HG03025 (cell line): ENCODE results near the gene CFHR2.
A peak's percentile ranks its signal among the peaks of the same experiment; 100 is the strongest.
"Not testable (repeated sequence)": the region's sequence is repeated elsewhere in the genome, so short reads cannot be mapped to it uniquely, and the experiment has no call there.

Experiments
- ATAC-seq: cut with Tn5 transposase; IDR thresholded peaks from one replicate; pipeline ENCODE4 v1.9.1; 2021; ENCODE audit warnings: mild to moderate bottlenecking, moderate library complexity; ENCODE audit not compliant: unreplicated experiment, low FRiP score

Gene CFHR2

DNA sequence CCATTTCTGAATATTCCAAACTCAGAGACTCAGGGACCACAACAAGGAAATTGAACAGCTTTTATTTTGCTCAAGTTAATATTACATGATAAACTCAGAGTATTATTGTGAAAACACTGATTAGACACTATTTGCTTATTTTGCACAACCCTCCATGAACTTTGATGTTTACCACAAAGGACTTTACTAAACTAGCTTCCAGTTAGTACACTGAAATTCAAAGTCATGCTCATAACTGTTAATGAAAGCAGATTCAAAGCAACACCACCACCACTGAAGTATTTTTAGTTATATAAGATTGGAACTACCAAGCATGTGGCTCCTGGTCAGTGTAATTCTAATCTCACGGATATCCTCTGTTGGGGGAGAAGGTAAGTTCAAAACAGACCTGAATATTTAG, at the start of gene CFHR2:
TSS of gene CFHR2 (plus strand) at position 171 of the 400 bp plus-strand sequence. CDS start at position 314, 143 bp downstream.
- ATAC-seq: not testable (repeated sequence)

DNA sequence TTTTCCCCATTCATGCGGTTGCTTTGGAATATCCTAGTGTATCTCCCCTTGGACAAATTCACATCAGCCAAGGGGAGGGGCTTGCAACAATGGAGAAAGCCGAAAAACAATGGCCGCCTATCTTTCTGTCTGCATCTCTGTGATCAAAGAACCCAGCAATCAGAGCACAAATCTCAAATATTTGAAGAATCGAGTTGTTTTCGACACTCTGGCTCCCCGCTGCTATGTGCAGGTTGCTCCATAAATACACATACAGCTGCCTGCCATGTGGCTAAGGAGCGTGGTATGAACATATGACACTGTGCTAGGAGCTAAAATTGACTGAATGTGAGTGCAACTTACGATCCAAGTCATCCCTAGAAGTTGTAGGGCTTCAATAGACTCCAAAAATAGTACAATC, 47.2 kb upstream of the CFHR2 start:
- no peak for ATAC-seq

DNA sequence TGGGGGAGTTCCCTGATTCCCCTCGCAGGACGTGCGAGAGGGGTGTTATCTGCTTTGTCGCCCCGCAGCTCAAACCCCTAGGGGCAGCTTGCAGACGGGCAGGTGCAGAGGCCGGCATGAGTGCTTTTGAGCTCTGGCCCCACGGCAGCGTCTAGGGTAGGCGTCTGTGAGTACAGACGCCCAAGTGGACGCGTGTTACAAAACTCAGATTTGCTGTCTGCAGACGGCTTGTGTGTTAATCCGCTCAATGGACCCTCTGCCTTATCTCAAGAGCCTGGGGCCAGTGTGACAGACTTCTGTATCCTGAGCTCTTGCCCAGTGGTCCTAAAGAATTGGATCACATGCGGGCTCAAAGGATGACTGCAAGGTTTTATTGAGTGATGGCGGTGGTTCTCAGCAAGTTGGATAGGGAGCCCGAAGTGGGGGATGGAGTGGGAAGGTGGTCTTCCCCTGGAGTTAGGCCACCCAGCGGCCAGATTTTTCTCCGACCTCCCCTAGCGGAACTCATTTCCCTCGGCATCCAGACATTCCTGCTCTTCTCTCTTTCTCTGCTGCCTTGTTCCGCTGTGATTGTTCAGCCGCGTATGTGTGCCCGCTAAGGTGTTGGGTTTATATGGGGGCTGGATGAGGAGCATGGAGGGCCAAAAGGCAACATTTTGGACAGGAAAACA, 46.2 kb upstream of the CFHR2 start:
- ATAC-seq: no peak

DNA sequence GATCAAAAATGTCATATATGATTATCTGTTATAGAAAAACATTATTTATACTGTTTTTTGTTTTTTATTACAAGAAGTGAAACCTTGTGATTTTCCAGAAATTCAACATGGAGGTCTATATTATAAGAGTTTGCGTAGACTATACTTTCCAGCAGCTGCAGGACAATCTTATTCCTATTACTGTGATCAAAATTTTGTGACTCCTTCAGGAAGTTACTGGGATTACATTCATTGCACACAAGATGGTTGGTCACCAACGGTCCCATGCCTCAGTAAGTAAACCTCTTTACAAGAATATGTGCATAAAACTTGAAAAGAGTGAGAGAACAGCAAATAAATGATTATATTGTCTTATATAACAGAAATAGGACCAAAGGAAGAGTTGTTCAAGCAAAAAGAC, 41.2 kb upstream of the CFHR2 start:
- ATAC-seq: no peak

DNA sequence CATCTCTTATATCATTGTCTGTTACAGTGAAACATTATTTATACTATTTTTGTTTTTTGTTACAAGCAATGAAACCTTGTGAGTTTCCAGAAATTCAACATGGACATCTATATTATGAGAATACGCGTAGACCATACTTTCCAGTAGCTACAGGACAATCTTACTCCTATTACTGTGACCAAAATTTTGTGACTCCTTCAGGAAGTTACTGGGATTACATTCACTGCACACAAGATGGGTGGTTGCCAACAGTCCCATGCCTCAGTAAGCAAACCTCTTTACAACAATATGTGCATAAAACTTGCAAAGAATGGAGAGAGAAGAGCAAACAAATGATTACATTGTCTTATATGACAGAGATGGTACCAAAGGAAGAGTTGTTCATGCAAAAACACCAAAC, 33.3 kb upstream of the CFHR2 start:
- no peak for ATAC-seq

DNA sequence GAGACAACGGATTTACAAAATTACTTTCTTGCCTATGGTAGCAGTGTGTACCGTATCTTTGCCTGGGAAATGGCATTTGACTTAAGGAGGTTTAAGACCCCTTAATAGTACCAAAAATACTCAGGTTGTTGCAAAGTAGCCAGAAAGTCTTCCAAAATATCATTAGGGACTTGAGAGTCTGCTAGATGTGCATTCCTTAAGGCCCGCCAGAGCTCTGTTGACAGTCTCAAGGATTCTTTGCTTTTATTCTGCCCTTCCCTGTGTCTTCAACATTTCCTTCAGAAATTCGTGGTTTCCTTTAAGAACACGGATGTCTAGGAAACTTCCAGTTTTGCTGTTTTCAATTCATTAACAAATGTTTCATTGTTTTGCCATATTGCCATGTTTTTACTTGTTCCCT, 31.3 kb upstream of the CFHR2 start:
- not testable (repeated sequence) for ATAC-seq

DNA sequence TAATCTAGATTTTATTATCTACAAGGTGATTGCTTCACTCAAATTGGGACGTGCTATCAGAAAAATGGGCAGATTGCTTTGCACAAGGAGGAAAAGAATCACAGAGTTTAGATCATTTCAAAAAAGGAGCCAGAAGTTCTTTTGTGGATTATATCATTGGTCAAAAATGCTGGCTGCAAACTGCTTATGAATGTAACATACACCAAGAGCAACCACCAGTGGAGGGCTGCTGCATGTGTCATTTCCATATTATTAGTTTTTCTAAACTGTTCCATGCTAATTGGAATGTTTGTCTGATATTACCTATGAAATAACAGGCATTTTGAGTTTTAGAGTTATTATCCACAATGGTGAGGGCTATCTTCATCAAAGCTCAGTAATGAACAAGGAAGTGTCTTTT, 16.7 kb upstream of the CFHR2 start:
- not testable (repeated sequence) for ATAC-seq

DNA sequence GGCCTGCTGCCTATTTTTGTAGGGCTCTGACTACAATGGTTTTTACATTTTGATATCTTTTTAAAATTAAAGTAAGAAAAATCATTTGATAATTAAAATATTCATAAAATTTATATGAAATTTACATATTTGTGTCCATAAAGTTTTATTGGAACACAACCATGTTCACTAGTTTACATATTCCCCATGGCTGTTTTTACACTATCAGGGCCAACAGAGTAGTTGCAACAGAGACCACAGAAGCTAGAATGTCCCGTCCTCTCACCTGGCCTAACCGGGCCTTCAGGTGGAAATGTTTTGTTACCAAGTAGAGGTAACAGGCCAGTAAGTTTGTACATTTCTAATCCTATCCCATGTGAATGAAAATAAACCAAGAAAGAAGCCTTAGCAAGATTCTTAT, 10.7 kb upstream of the CFHR2 start:
- ATAC-seq: not testable (repeated sequence)

DNA sequence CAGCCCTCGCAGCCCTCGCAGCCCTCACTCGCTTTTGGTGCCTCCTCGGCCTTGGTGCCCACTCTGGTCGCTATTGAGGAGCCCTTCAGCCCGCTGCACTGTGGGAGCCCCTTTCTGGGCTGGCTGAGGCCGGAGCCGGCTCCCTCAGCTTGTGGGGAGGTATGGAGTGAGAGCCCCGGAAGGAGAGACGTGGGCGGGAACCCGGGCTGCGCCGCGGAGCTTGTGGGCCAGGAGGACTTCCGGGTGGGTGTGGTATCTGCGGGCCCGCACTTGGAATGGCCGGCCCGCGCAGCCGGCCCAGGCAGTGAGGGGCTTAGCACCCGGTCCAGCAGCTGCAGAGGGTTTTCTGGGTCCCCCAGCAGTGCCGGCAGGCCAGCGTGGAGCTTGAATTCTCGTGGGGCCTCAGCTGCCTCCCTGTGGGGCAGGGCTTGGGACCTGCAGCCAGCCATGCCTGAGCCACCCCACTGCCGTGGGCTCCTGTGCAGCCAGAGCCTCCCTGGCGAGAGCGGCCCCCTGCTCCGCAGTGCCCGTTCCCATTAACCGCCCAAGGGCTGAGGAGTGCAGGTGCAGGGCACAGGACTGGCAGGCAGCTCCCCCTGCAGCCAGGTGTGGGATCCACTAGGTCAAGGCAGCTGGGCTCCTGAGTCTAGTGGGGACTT, 9.9 kb upstream of the CFHR2 start:
- ATAC-seq: no peak

DNA sequence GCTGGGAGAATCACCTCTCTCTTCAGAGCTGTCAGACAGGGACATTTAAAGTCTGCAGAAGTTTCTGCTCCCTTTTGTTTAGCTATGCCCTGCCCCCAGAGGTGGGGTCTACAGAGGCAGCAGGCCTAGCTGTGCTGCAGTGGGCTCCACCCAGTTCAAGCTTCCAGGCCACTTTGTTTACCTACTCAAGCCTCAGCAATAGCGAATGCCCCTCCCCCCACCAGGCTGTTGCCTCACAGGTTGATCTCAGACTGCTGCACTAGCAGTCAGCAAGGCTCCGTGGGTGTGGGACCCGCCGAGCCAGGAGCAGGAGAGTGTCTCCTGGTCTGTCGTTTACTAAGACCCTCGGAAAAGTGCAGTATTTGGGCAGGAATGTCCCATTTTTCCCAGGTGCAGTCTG, 2.1 kb upstream of the CFHR2 start:
- ATAC-seq: not testable (repeated sequence)

DNA sequence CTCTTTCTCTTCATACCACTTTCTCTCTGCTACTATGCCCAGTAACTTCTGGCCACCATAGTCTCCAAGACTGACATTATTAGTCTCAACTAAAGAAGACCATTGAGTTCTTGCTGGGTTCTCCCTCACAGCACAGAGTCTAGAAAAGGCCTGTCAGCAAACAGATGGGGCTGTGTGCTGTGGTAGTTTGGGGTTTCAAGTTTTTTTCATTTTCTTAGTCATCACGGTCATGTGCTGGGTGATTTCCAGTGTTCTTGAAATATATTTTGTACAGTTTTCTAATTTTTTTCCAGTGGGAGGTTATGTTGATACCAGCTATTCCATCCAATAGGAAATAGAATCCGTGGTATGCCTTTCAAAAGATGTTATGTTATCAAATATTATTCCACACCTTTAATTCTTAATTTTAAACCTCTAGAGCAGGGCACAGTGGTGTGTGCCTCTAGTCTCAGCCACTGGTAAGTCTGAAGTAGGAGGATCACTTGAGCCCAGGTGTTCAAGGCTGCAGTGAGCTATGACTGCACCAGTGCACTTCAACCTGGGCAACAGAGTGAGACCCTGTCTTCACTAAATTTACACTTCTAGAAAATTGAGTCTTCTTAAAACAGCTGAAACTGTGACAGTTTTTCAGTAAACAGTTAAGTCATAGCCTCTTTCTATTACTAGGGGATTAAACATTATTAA, 8.3 kb downstream of the CFHR2 start:
- peak; percentile 94 for ATAC-seq

DNA sequence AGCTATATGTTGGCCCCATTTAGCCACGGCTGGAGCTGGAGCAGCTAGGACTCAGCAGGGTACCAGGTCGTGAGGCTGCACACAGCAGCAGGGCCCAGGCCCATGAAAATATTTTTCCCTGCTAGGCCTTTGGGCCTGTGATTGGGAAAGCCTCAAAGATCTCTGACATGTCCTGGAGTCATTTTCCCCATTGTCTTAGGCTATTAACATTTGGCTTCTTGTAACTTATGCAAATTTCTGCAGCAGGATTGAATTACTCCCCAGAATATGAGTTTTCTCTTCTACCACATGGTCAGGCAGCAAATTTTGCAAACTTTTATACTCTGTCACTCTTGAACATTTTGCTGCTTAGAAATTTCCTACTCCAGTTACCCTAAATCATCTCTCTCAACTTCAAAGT, 11.2 kb downstream of the CFHR2 start:
- no peak for ATAC-seq

DNA sequence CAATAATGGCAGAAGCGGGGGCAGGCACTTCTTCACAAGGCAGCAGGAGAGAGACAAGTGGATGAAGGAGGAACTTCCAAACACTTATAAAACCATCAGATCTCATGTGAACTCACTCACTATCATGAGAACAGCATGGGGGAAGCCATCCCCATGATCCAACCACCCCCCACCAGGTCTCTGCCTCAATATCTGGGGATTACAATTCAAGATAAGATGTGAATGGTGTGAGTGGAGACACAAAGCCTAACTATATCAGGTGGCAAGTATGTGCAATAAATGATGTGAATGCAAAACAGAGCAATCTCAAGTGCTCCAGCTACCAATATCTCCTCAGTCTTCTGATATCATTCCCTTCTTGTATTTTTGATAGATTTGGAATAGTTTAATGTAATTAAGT, 12.4 kb downstream of the CFHR2 start:
- ATAC-seq: no peak

DNA sequence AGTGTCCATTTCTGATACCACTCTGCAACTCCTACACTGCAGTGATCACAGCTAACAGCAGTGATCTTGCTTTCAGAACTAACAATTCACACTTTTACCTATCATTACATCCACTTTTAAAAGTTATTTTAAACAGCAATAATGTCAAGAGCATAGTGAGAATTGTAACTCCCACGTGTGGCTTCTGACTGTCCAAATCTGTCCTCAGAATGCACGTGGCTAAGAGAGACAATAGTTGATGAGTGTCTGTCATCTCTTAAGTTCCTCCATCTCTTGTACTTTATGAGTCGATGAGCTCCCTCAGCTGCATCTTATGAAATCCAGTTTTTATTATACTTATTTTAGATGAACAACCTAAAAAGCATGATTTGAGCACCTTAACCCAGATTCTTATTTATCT, 17.3 kb downstream of the CFHR2 start:
- peak; percentile 97 for ATAC-seq

DNA sequence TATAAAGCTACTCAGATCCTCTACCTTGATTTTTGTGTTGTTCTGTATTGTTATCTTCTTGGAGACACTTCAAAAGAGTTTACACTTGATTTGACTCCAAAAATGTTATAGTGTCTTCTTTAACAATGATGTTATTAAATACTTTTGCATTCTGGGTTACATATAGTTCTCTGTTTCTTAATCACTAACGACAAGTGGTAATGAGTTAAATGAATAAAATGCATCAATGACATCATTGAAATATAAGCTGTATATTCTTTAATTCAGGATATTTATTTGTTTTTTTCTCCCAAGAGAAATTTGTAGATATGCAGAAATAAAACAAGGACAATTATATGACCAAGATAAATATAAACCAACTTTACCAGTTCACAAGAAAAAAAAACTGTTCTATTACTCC, 26.6 kb downstream of the CFHR2 start:
- ATAC-seq: no peak

DNA sequence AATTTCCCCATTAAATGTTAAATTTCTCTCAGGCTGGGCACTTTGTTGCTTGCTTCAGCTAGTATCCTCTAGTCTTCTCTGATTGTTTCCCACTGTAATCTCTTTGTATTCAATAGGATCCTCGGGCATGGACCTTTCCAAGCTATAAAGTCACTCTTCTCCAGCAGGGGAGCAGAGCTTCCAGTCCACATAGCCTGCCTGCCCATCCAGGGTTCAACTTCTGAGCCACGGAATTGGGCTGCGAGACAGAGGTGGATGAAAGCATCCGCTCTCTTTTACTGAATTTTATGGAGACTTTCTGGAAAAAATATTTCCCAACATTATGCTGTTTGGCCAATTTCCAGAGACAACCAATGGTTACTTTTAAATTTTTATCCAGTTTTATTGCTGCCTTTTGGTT, 32.7 kb downstream of the CFHR2 start:
- no peak for ATAC-seq

DNA sequence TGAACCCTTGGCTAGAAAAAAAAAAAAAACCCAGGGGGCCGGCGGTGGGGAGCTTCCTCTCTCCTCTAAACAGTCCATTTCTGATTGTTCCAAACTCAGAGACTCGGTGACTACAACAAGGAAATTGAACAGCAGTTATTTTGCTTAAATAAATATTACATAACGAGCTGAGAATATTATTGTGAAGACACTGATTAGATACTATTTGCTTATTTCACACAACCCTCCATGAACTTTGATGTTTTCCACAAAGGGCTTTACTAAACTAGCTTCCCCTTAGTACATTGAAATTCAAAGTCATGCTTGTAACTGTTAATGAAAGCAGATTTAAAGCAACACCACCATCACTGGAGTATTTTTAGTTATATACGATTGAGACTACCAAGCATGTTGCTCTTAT, 33.7 kb downstream of the CFHR2 start, which contains the start of gene CFHR5:
TSS of gene CFHR5 (plus strand) at position 279 of the 400 bp plus-strand sequence. CDS start at position 388, 109 bp downstream.
- no peak for ATAC-seq

DNA sequence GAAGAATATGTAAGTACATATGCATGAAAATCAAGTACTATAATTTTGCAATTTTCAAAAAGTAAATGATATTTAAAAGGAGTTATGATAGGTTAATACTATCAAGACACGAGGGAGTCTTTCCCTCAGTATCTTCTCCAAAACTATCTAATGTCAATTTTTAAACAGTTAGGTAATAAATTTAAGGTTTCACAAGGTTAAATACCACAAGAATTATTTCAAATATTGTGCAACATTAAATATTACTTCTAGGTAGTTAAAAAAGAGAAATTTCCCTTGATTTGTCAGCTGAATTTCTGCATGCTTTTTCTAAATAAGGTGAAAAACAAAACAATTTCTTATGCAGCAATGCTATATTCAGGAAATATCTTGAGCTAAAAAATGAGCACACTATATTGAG, 37.3 kb downstream of the CFHR2 start:
- no peak for ATAC-seq

DNA sequence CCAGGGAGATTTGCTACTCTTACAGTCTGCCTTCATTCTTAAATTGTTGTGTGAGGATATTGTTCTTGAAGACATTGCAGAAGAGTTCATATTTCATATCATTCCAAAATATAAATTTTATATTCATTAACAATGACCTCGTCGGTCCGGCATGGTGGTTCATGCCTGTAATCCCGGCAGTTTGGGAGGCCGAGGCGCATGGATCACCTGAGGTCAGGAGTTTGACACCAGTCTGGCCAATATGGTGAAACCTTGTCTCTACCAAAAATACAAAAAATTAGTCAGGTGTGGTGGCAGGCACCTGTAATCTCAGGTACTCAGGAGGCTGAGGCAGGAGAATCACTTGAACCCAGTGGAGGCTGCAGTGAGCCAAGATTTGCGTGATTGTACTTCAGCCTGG, 38.7 kb downstream of the CFHR2 start:
- not testable (repeated sequence) for ATAC-seq

DNA sequence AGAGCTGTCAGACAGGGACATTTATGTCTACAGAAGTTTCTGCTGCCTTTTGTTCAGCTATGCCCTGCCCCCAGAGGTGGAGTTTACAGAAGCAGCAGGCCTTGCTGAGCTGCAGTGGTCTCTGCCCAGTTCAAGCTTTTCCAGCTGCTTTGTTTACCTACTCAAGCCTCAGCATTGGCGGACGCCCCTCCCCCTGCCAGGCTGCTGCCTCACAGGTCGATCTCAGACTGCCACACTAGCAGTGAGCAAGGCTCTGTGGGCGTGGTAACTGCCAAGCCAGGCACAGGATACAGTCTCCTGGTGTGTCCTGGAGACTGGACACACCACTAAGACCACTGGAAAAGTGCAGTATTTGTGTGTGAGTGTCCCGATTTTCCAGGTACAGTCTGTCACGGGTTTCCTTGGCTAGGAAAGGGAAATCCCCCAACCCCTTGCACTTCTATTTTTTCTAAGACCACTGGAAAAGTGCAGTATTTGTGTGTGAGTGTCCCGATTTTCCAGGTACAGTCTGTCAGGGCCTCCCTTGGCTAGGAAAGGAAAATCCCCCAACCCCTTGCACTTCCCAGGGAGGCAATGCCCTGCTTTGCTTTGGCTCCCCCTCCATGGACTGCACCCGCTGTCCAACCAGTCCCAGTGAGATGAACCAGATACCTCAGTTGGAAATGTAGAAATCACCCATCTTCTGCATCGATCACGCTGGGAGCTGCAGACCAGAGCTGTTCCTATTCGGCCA, 48.5 kb downstream of the CFHR2 start:
- ATAC-seq: not testable (repeated sequence)

DNA sequence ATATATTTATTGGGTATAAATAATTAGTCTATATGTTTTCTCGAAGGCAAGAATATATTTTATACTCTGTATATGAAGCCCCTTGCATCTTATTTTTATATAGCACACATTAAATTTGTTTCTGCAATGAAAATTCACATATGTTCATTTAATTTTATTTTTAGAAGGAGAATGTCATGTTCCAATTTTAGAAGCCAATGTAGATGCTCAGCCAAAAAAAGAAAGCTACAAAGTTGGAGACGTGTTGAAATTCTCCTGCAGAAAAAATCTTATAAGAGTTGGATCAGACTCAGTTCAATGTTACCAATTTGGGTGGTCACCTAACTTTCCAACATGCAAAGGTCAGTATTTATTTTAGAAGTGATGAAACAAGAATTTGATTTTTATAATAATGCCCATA, 50.4 kb downstream of the CFHR2 start:
- no peak for ATAC-seq
